Activated CD4-positive, alpha-beta T cell treated with anti-CD3 and anti-CD28 coated beads, Interleukin-2, amount 10 ng/mL, durations not matched to agents 24 days and 14 days (primary cell): ENCODE data around the gene ODAD3. TPM values are rescaled to one million over a fixed set of nuclear protein-coding genes. Genes with fewer than 3 reads are reported as not detected.
A peak's percentile ranks its signal among the peaks of the same experiment; 100 is the strongest.
"Not testable (repeated sequence)": the region's sequence is repeated elsewhere in the genome, so short reads cannot be mapped to it uniquely, and the experiment has no call there.

Source experiments
- DNase-seq: peaks from one replicate; pipeline ENCODE4 v3.0.0; 2022
- H3K27ac Mint-ChIP-seq: one replicate; pipeline ENCODE4 v1.8.0; 2022; ENCODE audit warnings: mild to moderate bottlenecking, mixed read lengths
- H3K27me3 Mint-ChIP-seq: one replicate; pipeline ENCODE4 v1.8.0; 2022; ENCODE audit warnings: mixed read lengths
- H3K36me3 Mint-ChIP-seq: one replicate; pipeline ENCODE4 v1.8.0; 2022; ENCODE audit warnings: low read depth, mild to moderate bottlenecking, mixed read lengths
- H3K4me1 Mint-ChIP-seq: one replicate; pipeline ENCODE4 v1.8.0; 2021; ENCODE audit warnings: mixed read lengths
- H3K4me3 Mint-ChIP-seq: one replicate; pipeline ENCODE4 v1.8.0; 2022; ENCODE audit warnings: mild to moderate bottlenecking, moderate library complexity, mixed read lengths
- H3K9me3 Mint-ChIP-seq: one replicate; pipeline ENCODE4 v1.8.0; 2021; ENCODE audit warnings: mixed read lengths
- intact Hi-C: fragments of 100-400 bp; cut with micrococcal nuclease; formaldehyde crosslinking; loops from one replicate; pipeline ENCODE4 v1.15.1; 2023
- total RNA-seq: library from RNA; stranded (reverse); gene quantifications from 2 replicates; pipeline ENCODE4 v1.2.3, GENCODE V29; 2022

Gene ODAD3
- 0.12 and 0.24 TPM in 2 replicates for total RNA-seq

DNA sequence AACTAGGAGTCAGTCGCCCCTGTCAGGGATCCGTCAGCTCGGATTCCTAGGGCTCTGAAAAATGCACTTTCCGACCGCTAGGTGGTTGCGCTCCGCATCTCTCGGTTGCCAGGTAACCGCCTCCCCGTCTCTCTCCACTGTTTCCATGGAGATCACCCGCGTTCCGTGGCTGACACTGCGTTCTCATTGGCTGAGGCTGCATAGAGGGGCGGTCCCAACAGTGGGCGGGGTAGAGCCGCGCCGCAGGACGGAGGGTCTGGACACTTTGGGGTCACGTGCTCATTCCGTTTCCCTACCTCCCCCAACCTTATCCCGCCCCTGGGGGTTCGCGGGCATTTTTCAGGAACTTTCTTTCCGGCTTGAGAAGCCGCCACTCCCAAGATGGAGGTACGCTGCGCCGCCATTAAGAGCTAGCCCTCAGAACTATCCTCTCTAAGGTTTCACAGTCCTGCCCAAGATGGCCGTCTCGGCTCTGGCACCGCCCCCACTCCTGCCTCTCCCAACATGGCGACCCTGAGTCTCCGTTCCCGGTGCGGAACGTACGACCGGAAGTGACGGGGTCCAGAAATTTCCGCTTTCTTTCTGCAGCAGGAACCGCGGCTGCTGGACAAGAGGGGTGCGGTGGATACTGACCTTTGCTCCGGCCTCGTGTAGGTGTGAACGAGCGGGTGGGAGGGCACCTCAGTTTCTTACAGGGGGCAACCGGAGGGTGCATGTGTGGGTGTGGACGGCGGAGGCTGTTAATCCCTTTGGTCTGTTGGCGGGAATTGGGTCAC, at the start of gene ODAD3, which contains the start of gene PRKCSH:
Gene ODAD3 (minus strand): TSS at position 65 of the 776 bp plus-strand sequence. CDS start 105 bp downstream, outside the sequence.
Gene PRKCSH (plus strand): TSS at position 579 of the 776 bp plus-strand sequence. CDS start 483 bp downstream, outside the sequence.
- DNase-seq = peak; percentile 100
- Mint-ChIP-seq H3K4me3 (peak within 1 kb of the TSS; percentile 98), H3K4me1 (peaks cover 17% of the 10 kb centered on the region), H3K27ac (peak within 1 kb of the TSS; percentile 95), H3K9me3 (no peaks in the 10 kb centered on the region), H3K36me3 (peaks cover 28% of the 10 kb centered on the region), H3K27me3 (peaks cover 2% of the 10 kb centered on the region)
- intact Hi-C loops = loop anchor here (1.0 kb wide), 7 partner anchors 47 to 346 kb away; partner anchors contain the start of genes ELOF1, LDLR and ZNF653

DNA sequence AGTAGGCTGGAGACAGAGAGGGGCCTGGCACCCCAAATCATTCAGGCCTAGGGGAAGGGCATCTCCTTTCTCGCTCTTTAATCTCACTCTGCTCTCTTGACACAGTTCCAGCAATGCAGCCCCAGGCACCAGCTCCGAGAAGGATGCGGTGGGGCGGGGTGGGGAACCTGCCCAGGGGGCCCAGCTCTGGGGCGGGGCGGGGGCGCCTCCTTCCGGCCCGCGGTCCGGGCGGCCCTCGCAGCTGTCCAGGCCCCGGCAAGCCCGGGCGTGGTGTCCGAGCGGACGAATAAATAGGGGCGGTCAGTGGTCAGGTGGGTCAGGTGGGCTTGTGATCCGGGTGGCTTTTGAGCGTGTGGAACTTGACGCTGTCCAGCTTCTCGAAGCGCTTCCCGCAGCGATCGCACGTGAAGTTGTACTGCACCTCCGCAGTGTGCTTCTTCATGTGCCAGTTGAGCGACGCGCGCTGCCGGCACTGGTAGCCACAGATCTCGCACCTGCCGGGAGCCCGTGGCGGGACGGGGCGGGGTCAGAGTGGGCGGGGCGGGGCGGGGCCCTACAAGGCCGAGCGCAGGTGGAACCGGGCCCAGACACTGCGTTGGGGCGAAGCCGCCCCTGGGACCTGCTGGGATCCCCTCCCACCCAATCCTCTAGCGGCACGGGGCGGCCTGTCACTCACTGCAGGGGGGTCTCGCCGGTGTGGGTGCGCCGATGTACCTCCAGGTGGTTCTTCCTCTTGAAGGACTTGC, 48.6 kb upstream of the ODAD3 start:
- peaks cover 18% of the 10 kb centered on the region for H3K4me1 Mint-ChIP-seq
- peak overlapping the region; percentile 84 for H3K4me3 Mint-ChIP-seq
- no peaks in the 10 kb centered on the region for H3K9me3 Mint-ChIP-seq
- H3K36me3 Mint-ChIP-seq = peaks cover 8% of the 10 kb centered on the region
- intact Hi-C loops = loop anchor here (2.0 to 5.0 kb wide), 2 partner anchors 61 to 191 kb away; no protein-coding TSS in a partner anchor
- DNase-seq = no peak
- no peak overlapping the region for H3K27ac Mint-ChIP-seq
- peaks cover 19% of the 10 kb centered on the region for H3K27me3 Mint-ChIP-seq

- peak; percentile 96 for DNase-seq
- peaks cover 18% of the 10 kb centered on the region for H3K4me1 Mint-ChIP-seq
- H3K9me3 Mint-ChIP-seq = no peaks in the 10 kb centered on the region
- peaks cover 29% of the 10 kb centered on the region for H3K27me3 Mint-ChIP-seq
- intact Hi-C loops = loop anchor here (1.0 to 5.0 kb wide), 5 partner anchors 23 to 190 kb away; partner anchors contain the start of genes ODAD3, PRKCSH and ZNF653
- H3K27ac Mint-ChIP-seq = peak overlapping the region; percentile 90
- peaks cover 8% of the 10 kb centered on the region for H3K36me3 Mint-ChIP-seq
- peak overlapping the region; percentile 84 for H3K4me3 Mint-ChIP-seq
Observed at GRCh38 chr19:11482384-11483050, 47.6 kb upstream of the ODAD3 start.

DNA sequence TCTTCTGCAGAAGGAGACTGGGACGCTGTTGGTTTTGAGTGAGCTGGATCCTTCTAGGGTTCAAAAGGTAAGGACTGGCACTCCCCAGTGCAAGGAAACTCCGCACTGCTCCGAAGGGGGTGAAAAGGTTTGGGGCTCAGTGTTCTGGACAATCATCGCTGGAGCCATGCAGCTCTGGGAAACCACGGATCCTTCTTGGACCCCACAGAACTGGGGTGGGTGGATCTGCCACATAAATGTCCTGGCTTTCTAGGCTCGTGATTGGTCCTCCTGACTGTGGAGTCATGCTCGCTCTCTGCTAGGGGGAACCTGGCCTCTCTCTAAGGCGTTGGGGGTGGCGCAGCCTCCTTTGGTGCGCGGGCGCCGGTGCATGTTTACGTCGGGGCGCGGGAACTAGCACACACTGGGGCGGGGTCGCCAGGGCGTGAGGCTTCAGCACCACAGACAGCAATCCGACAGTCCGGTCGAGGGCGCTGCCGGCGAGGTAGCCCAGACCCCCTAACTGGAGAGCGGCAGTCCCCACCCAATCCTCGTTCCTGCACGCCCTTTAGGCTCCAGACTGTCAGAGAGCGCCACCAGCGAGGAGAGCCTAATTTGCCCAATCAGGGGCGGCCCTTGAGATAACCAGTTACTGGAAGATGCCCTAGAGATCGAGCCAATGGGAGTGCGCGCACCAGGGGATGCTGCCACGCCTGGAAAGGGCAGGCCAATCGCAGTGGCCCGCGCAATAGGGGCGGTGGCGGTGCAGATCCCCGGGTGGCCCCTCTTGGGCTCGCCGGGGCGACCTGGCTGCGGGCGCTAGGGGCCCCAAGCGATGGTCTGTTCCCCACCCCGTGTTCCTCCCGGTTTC, 46.8 kb upstream of the ODAD3 start:
- H3K9me3 Mint-ChIP-seq = no peaks in the 10 kb centered on the region
- peaks cover 36% of the 10 kb centered on the region for H3K27me3 Mint-ChIP-seq
- peaks cover 8% of the 10 kb centered on the region for H3K36me3 Mint-ChIP-seq
- DNase-seq = peak; percentile 92
- intact Hi-C loops = loop anchor here (1.0 to 5.0 kb wide), 5 partner anchors 24 to 189 kb away; partner anchors contain the start of genes ODAD3, PRKCSH and ZNF653
- peak overlapping the region; percentile 90 for H3K27ac Mint-ChIP-seq
- peaks cover 18% of the 10 kb centered on the region for H3K4me1 Mint-ChIP-seq
- H3K4me3 Mint-ChIP-seq = peak overlapping the region; percentile 84

DNA sequence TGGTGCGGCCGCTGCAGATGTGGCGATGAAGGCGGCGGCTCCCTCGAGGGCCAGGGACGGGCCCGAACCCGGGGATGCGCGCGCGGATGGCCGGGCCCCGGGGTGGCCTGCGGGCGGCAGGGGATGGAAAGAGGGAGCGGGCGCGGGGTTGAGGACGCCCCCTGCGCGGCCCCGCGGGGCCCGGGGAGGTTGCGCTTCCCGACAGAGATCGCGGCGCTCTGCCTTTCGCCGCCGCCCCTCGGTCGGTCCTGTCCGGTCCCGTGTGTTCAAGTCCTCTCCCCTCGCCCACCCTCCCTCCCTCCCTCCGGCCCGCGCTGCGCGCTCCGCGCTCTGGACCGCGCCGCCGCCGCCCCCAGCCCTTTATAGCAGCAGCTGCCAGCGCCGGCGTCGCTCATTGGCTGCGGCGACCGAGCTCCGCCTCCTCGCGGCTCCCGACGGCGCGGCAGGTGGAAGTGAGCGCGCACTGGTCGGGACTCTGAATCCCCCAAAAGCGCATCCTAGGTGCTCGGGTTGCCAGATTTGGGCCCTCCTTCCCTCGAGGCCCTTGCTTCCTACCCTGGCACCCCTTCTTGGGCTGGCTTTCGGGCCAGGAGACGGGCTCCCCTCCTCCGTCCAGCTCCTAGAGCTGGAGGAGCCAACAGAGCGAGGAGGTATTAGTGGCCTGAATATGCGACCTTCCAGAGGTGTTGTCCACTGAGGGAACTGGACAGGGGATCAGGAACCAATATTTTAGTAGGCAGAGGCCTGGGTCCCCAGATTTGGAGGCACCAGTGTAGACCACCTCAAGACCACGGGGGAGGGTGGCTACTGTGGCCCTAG, 46.0 kb upstream of the ODAD3 start, which contains the start of gene ELAVL3:
Gene ELAVL3 (minus strand): TSS at position 332 of the 819 bp plus-strand sequence. CDS start 438 bp downstream, outside the sequence.
- Mint-ChIP-seq H3K4me3 (peak within 1 kb of the TSS; percentile 84), H3K27me3 (peaks cover 40% of the 10 kb centered on the region), H3K9me3 (no peaks in the 10 kb centered on the region), H3K27ac (peak within 1 kb of the TSS; percentile 51), H3K36me3 (peaks cover 8% of the 10 kb centered on the region), H3K4me1 (peaks cover 18% of the 10 kb centered on the region)
- intact Hi-C loops = loop anchor here (5.0 kb wide), 1 partner anchor 59 kb away; no protein-coding TSS in a partner anchor
- no peak for DNase-seq

- intact Hi-C loops = loop anchor here (5.0 kb wide), 1 partner anchor 58 kb away; no protein-coding TSS in a partner anchor
- H3K36me3 Mint-ChIP-seq = peaks cover 8% of the 10 kb centered on the region
- no peak overlapping the region for H3K27ac Mint-ChIP-seq
- DNase-seq = no peak
- no peak overlapping the region for H3K4me3 Mint-ChIP-seq
- peaks cover 18% of the 10 kb centered on the region for H3K4me1 Mint-ChIP-seq
- peaks cover 40% of the 10 kb centered on the region for H3K27me3 Mint-ChIP-seq
- no peaks in the 10 kb centered on the region for H3K9me3 Mint-ChIP-seq
Observed at GRCh38 chr19:11479898-11480714, 45.2 kb upstream of the ODAD3 start.

- Mint-ChIP-seq H3K4me1 (peaks cover 18% of the 10 kb centered on the region), H3K27ac (no peak overlapping the region), H3K4me3 (peak overlapping the region; percentile 36), H3K9me3 (no peaks in the 10 kb centered on the region), H3K27me3 (peaks cover 40% of the 10 kb centered on the region), H3K36me3 (peaks cover 8% of the 10 kb centered on the region)
- DNase-seq = peak; percentile 80
- intact Hi-C loops = no loop called here
Observed at GRCh38 chr19:11479090-11479897, 44.4 kb upstream of the ODAD3 start.

DNA sequence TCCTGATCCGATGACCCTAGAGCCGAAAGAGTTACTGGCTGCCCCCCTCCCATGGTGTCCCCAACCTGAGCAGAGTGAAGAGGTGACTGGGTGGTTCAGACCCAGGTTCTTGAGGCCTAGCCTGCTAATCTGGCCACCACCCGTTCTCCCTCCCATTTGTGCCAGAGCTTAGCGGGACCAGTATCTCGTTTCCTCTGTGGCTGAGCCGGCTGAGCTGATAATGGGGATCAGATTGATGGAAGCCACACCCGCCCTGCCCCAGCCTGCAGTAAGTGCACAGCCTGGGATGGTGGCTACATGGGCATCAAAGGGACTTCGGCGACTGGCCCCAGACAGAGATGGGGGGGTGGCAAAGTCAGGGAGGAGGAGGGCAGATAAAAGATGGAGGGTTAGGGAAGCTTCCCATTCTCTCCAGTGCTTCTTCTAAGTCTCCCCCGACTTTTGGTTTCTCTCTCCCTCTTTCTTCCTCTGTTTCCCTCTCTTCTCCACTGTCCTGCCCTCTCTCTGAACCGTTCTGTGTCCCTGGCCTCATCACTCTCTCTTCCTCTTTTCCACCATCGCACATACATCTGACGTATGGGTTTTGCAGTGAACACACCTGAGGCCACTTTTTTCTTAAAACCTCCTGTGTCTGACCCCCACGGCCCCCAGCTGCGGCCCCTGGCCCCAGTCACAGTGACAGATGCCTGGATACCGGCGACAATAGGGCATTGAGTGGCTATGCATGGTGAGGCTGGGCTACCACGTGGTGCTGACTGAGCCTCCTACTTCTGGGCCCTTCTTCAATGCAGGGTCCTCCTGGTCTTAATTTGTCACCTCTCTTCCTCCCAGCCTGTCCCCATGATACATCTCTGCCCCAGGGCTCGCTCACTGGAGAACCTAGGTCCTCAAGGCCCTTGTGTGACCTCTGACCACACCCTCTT, 43.5 kb upstream of the ODAD3 start:
- Mint-ChIP-seq H3K27ac (no peak overlapping the region), H3K36me3 (peaks cover 5% of the 10 kb centered on the region), H3K27me3 (peaks cover 43% of the 10 kb centered on the region), H3K4me1 (peaks cover 18% of the 10 kb centered on the region), H3K4me3 (no peak overlapping the region), H3K9me3 (no peaks in the 10 kb centered on the region)
- no peak for DNase-seq
- intact Hi-C loops = no loop called here

- intact Hi-C loops = no loop called here
- Mint-ChIP-seq H3K36me3 (peaks cover 3% of the 10 kb centered on the region), H3K9me3 (no peaks in the 10 kb centered on the region), H3K27ac (no peak overlapping the region), H3K27me3 (peaks cover 36% of the 10 kb centered on the region), H3K4me3 (no peak overlapping the region), H3K4me1 (peaks cover 5% of the 10 kb centered on the region)
- DNase-seq = no peak
Observed at GRCh38 chr19:11475861-11476260, 40.9 kb upstream of the ODAD3 start.

DNA sequence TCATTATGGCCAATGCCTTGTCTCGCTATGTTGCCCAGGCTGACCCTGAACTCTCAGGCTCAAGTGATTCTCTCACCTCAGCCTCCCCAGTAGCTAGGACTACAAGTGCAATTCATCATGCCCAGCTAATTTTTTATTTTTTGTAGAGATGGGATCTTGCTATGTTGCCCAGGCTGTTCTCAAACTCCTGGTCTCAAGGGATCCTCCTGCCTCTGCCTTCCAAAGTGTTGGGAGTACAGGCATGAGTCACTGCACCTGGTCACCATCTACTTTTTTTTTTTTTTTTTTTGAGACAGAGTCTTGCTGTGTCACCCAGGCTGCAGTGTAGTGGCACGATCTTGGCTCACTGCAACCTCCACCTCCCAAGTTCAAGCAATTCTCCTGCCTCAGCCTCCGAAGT, 40.4 kb upstream of the ODAD3 start:
- intact Hi-C loops, H3K36me3 Mint-ChIP-seq, DNase-seq, H3K4me3 Mint-ChIP-seq, H3K4me1 Mint-ChIP-seq, H3K9me3 Mint-ChIP-seq, H3K27ac Mint-ChIP-seq: not testable (repeated sequence)
- H3K27me3 Mint-ChIP-seq = peaks cover 36% of the 10 kb centered on the region
